T47D (cell line): ENCODE results near the gene HS3ST4.
"Not testable (repeated sequence)": the region's sequence is repeated elsewhere in the genome, so short reads cannot be mapped to it uniquely, and the experiment has no call there.

Experiments used
- DNase-seq, 2 experiments: peaks; one replicate each; pipeline versions ENCODE4 v3.0.0 to v3.0.0-alpha.2; 2011 to 2012; ENCODE audit warnings: low read depth in 1 of 2, low spot score in 1 of 2
- JUND ChIP-seq: IDR thresholded peaks from 2 replicates; pipeline ENCODE4 v1.6.1; 2012; ENCODE audit warnings: low read depth
- in situ Hi-C: cut with HindIII; loops from 2 replicates; pipeline ENCODE4 v1.10.0; 2016; ENCODE audit warnings: low sequenced_read_pairs, low pct_unique_long_range_greater_than_20kb

Gene HS3ST4

GRCh38 chr16:25748092-25748654 lies 56.4 kb downstream of the HS3ST4 start:
- in situ Hi-C loops = no loop called here
- no peak for TF ChIP-seq JUND
- DNase-seq = no peak

- in situ Hi-C loops = no loop called here
- DNase-seq = no peak
Observed at GRCh38 chr16:25750488-25751216, 58.9 kb downstream of the HS3ST4 start.

GRCh38 chr16:25751230-25751835 lies 59.6 kb downstream of the HS3ST4 start:
- no peak for TF ChIP-seq JUND
- in situ Hi-C loops = no loop called here
- no peak for DNase-seq

More at GRCh38 chr16:25750488-25751216, 58.9 kb downstream of the HS3ST4 start:
- no peak for TF ChIP-seq JUND

GRCh38 chr16:25764466-25764865 lies 72.7 kb downstream of the HS3ST4 start:
- no peak for TF ChIP-seq JUND
- no peak for DNase-seq
- in situ Hi-C loops = no loop called here

GRCh38 chr16:25771216-25771615 lies 79.5 kb downstream of the HS3ST4 start:
- DNase-seq = no peak
- in situ Hi-C loops = no loop called here
- no peak for TF ChIP-seq JUND

GRCh38 chr16:25771812-25772568 lies 80.2 kb downstream of the HS3ST4 start:
- in situ Hi-C loops = no loop called here
- no peak for DNase-seq
- no peak for TF ChIP-seq JUND

GRCh38 chr16:25776214-25776613 lies 84.5 kb downstream of the HS3ST4 start:
- in situ Hi-C loops, DNase-seq: not testable (repeated sequence)

GRCh38 chr16:25783226-25783625 lies 91.5 kb downstream of the HS3ST4 start:
- DNase-seq = no peak
- TF ChIP-seq JUND = no peak
- in situ Hi-C loops = no loop called here

GRCh38 chr16:25785361-25785760 lies 93.6 kb downstream of the HS3ST4 start:
- in situ Hi-C loops = no loop called here

GRCh38 chr16:25786748-25787147 lies 95.0 kb downstream of the HS3ST4 start:
- in situ Hi-C loops = no loop called here
- TF ChIP-seq JUND = no peak
- no peak for DNase-seq

More at GRCh38 chr16:25785361-25785760, 93.6 kb downstream of the HS3ST4 start:
- DNase-seq = no peak
- TF ChIP-seq JUND = no peak

- TF ChIP-seq JUND = no peak
- no peak for DNase-seq
- in situ Hi-C loops = no loop called here
Observed at GRCh38 chr16:25788637-25789036, 96.9 kb downstream of the HS3ST4 start.

- in situ Hi-C loops = no loop called here
- TF ChIP-seq JUND = no peak
- no peak for DNase-seq
Observed at GRCh38 chr16:25796239-25796638, 104.5 kb downstream of the HS3ST4 start.

GRCh38 chr16:25798065-25798464 lies 106.3 kb downstream of the HS3ST4 start:
- in situ Hi-C loops = no loop called here
- TF ChIP-seq JUND = no peak
- DNase-seq = no peak
